Skin epidermis (tissue), 12 donors: Measurements from ENCODE around the gene FBXW12.

ENCODE experiments used
- H3K27ac ChIP-seq, 21 experiments: fragments of 200-600 bp; sonication (generic) in 11 of 21; one replicate each; pipeline ENCODE4 v1.5.0; 2020; ENCODE audit warnings: mild to moderate bottlenecking in 3 of 21, inconsistent platforms in 2 of 21, moderate library complexity in 2 of 21
- H3K4me3 ChIP-seq, 7 experiments: fragments of 200-600 bp; sonication (generic) in 2 of 7; one replicate each; pipeline ENCODE4 v1.5.0; 2020; ENCODE audit warnings: inconsistent platforms in 2 of 7, mild to moderate bottlenecking in 2 of 7, moderate library complexity in 1 of 7

FBXW12 gene

GRCh38 chr3:48405971-48406370 lies 34.0 kb downstream of the FBXW12 start:
- H3K27ac ChIP-seq: peak overlapping the region in 3 of 21 experiments; percentile 23 to 50 (median 48)

GRCh38 chr3:48406443-48407431 lies 34.7 kb downstream of the FBXW12 start:
- H3K4me3 ChIP-seq: no peak overlapping the region
- no peak overlapping the region for H3K27ac ChIP-seq

More at GRCh38 chr3:48405971-48406370, 34.0 kb downstream of the FBXW12 start:
- no peak overlapping the region for H3K4me3 ChIP-seq

- no peak overlapping the region for H3K27ac ChIP-seq
- H3K4me3 ChIP-seq: no peak overlapping the region
These were observed 35.6 kb downstream of the FBXW12 start for GRCh38 chr3:48407542-48408099.

GRCh38 chr3:48408823-48409281 lies 36.8 kb downstream of the FBXW12 start:
- H3K27ac ChIP-seq: no peak overlapping the region
- no peak overlapping the region for H3K4me3 ChIP-seq

- H3K27ac ChIP-seq: no peak overlapping the region
- H3K4me3 ChIP-seq: no peak overlapping the region
These were observed 37.5 kb downstream of the FBXW12 start for GRCh38 chr3:48409291-48410201.

- Histone ChIP-seq H3K4me3 (no peak overlapping the region), H3K27ac (no peak overlapping the region)
These were observed 38.4 kb downstream of the FBXW12 start for GRCh38 chr3:48410205-48411040.

- Histone ChIP-seq H3K4me3 (no peak overlapping the region), H3K27ac (no peak overlapping the region)
These were observed 39.1 kb downstream of the FBXW12 start for GRCh38 chr3:48411041-48411588.

GRCh38 chr3:48411606-48412374 lies 39.8 kb downstream of the FBXW12 start:
- no peak overlapping the region for H3K27ac ChIP-seq
- H3K4me3 ChIP-seq: no peak overlapping the region

- H3K27ac ChIP-seq: no peak overlapping the region
- H3K4me3 ChIP-seq: no peak overlapping the region
These were observed 40.5 kb downstream of the FBXW12 start for GRCh38 chr3:48412375-48413001.

- H3K4me3 ChIP-seq: no peak overlapping the region
- H3K27ac ChIP-seq: no peak overlapping the region
These were observed 41.1 kb downstream of the FBXW12 start for GRCh38 chr3:48413086-48413485.

- H3K27ac ChIP-seq: peak overlapping the region in 2 of 21 experiments; percentile 7 to 20
These were observed 41.6 kb downstream of the FBXW12 start for GRCh38 chr3:48413611-48414010.

GRCh38 chr3:48414376-48415250 lies 42.6 kb downstream of the FBXW12 start:
- peak overlapping the region in 1 of 21 experiments; percentile 45 for H3K27ac ChIP-seq
- no peak overlapping the region for H3K4me3 ChIP-seq

More at GRCh38 chr3:48413611-48414010, 41.6 kb downstream of the FBXW12 start:
- no peak overlapping the region for H3K4me3 ChIP-seq

- Histone ChIP-seq H3K27ac (no peak overlapping the region), H3K4me3 (no peak overlapping the region)
These were observed 43.4 kb downstream of the FBXW12 start for GRCh38 chr3:48415251-48415953.

GRCh38 chr3:48416091-48416505 lies 44.1 kb downstream of the FBXW12 start:
- Histone ChIP-seq H3K27ac (no peak overlapping the region), H3K4me3 (no peak overlapping the region)

GRCh38 chr3:48416546-48416945 lies 44.5 kb downstream of the FBXW12 start:
- H3K4me3 ChIP-seq: no peak overlapping the region
- H3K27ac ChIP-seq: no peak overlapping the region
